GM12874 (cell line): Measurements from ENCODE around the gene MXD4.

Experiments
- CTCF ChIP-seq: IDR thresholded peaks from 2 replicates; pipeline ENCODE4 v1.5.1; 2011; ENCODE audit warnings: low read depth, mild to moderate bottlenecking, control low read depth, low read length, moderate library complexity; ENCODE audit not compliant: insufficient read depth

MXD4 gene

DNA sequence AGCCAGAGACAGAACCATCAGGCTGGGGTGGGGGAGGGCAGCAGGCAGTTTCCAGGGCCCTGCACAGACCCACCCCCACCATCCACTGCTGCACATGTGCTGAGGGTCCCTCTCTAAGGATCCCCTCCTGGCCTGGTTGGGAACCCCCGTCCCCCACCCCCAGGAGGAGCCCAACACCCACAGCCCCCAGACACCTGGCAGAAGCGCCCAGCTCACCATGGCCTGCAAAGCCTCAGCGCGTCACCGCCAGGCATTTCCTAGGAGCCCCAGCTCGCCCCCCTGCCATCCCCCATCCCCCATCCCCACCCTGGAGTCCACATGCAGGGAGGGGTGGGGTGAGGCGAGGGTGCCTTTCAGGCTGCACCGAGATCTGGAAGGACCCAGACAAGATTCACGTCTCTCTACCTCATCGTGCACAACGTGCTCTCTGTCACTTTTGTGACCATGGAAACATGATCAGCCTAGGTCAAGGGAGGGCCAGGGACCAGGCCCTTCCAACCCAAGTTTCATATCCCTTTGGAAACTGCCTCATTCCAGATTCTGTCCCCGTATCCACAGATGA, 9.3 kb downstream of the MXD4 start:
- no peak for TF ChIP-seq CTCF

- TF ChIP-seq CTCF = no peak
Observed at GRCh38 chr4:2251795-2252529, 9.9 kb downstream of the MXD4 start.

GRCh38 chr4:2251073-2251794, 10.7 kb downstream of the MXD4 start:
- TF ChIP-seq CTCF = no peak

DNA sequence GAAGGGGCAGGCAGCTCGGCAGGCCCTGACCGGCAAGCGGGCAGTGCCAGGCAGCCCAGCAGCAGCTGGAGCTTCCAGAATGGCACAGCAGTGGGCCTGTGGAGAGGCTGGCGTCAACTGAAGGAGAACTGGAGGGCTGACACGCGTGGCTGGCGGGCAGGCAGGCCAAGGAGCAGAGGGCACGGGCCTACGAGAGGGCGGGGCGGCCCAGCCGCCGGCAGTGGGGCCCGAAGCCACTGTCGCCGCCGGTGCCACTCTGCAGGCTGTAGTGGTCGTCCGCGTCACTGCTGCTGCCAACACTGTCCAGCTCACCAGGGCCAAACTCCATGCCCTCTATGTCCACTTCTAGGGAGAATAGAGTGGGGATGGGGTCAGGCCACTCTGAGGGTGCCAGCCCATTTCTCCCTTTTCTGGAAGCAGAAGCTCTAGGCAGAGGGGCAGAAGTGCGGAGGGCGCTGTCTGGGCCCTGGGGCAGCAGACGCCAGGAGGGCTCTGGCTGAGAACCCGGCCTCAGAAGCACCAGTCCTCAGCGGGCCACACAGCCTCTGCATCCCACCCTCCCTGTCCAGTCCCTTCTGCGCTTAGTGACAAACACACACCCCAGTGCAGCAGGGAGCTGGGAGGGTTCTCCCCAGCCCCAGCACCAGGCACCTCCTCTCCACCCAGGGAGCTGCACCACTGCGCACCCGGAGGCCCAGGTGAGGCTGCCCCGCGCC, 11.4 kb downstream of the MXD4 start:
- TF ChIP-seq CTCF = no peak

DNA sequence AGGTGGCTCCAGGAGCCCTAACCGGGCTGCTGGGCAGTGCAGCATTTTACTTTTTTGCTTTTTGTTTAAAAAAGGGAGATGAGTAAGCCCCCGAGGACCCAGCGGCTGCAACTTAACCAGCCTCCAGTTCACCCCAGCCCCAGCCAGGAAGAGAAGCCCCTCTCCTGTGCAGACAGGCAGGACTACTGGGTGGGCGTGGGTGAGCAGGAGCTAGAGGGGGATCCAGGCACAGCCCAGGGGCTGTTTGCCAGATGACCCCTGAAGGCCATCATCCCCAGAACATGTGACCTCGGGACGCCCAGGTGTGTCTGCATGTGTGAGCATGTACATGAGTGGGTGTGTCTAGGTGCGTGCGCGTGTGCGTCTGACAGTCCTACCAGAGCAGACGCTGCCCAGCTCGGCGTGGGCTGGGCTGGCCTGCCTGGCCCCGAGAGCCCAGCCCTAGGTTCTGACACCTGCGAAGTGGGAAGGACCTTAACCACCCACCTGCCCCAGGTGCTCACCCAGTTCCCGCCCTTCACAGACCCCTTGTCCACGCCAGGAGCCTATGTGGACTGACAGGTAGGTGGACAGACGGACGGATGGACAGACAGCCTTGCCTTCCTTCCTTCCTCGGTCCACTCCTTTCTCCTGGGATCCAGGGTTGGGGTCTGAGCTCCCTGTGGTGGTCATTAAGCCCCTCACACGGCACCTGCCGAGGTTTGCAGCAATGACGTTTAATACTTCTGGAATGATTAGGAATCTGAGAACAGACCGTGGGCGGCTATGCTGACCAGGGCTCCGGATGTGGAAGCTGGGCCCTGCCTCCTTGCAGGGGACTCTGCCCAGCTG, 12.2 kb downstream of the MXD4 start:
- TF ChIP-seq CTCF = no peak

- TF ChIP-seq CTCF = no peak
Observed at GRCh38 chr4:2248821-2249261, 13.1 kb downstream of the MXD4 start.
